ENCODE results near the gene EYA2. TPM values are rescaled to one million over a fixed set of nuclear protein-coding genes. Genes with fewer than 3 reads are reported as not detected.

Gene EYA2
- total and polyA plus RNA-seq, 2 donors (not counting 1 experiment from before 2014, with no cell fraction given), result 1.1 to 2.8 TPM

DNA sequence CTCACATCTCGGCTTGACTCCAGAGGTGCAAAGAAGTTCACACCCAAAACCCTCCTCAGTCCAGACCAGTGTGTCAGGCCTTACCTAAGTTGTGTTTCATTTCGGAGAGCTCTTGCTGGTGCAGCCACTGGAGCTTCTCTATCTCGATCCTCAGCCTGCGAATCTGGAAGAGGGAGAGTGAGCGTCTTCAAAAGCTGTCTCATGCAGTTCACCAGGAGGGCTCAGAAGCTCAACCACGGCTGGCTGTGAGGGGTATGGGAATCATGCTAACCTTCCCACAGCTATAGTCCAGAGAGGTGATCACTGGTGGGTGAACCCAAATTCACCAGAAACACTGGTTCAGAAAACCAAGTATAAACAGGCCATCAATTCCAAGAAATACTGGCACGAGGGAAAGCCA lies 332.5 kb downstream of the EYA2 start:
- Histone ChIP-seq H2AFZ (ENCODE audit: insufficient read depth, low read depth, low read length, poor library complexity, severe bottlenecking) (no peak overlapping the region), H3K36me3 (replicated peaks in 1 of 2; ENCODE audit: control extremely low read depth in 1 of 2, control insufficient read depth in 1 of 2, extremely low read depth in 1 of 2, insufficient read depth in 2 of 2, low read length in 1 of 2) (peaks cover 29 to 83% of the 10 kb centered on the region in 2 experiments), H3K9ac (ENCODE audit: low read length) (no peak overlapping the region), H3K4me1 (ENCODE audit: control insufficient read depth in 2 of 2, insufficient read depth in 2 of 2, low read length in 2 of 2) (no peaks in the 10 kb centered on the region), H4K20me1 (ENCODE audit: control insufficient read depth, insufficient read depth, low read length, poor library complexity, severe bottlenecking) (peaks cover 6% of the 10 kb centered on the region), H3K9me3 (ENCODE audit: control extremely low read depth in 1 of 3, control insufficient read depth in 2 of 3, insufficient read depth in 1 of 3, low read length in 2 of 3) (no peaks in the 10 kb centered on the region), H3K79me2 (ENCODE audit: control insufficient read depth, insufficient read depth, low read length) (peaks cover 16% of the 10 kb centered on the region), H3K27me3 (replicated peaks in 1 of 4; ENCODE audit: control extremely low read depth in 1 of 4, control insufficient read depth in 3 of 4, insufficient read depth in 4 of 4, low read length in 3 of 4) (no peaks in the 10 kb centered on the region), H3K27ac (ENCODE audit: low read length in 2 of 2) (no peak overlapping the region), H3K4me3 (ENCODE audit: control extremely low read depth in 1 of 5, extremely low read depth in 1 of 5, insufficient read depth in 1 of 5, low read depth in 2 of 5, low read length in 4 of 5) (no peak overlapping the region), H3K4me2 (replicated peaks; ENCODE audit: low read depth, low read length, poor library complexity, severe bottlenecking) (no peak overlapping the region)
- ATAC-seq (ENCODE audit: low read depth) (no peak), DNase-seq (no peak)
- ChIA-PET POLR2A (interaction anchor here (0.7 kb wide), 1 partner anchor 11 kb away, joined by 3 read pairs; no protein-coding TSS in a partner anchor), CTCF (interaction anchor here (1.1 kb wide), 1 partner anchor 45 kb away, joined by 3 read pairs; no protein-coding TSS in a partner anchor)
- H3K27me3 Mint-ChIP-seq, result no peaks in the 10 kb centered on the region
- no peaks in the 10 kb centered on the region for H3K9me3 Mint-ChIP-seq (ENCODE audit: insufficient read depth)
- no peaks in the 10 kb centered on the region for H3K4me1 Mint-ChIP-seq
- 100% methylated on average over 3 of the region's 7 CpGs for WGBS (ENCODE audit: insufficient coverage)
- TF ChIP-seq EZH2 (IDR thresholded peaks at IDR 0.05; ENCODE audit: borderline replicate concordance, insufficient read depth, low read depth, low read length, poor library complexity, severe bottlenecking), result no peak
- TF ChIP-seq, protein P1, sequence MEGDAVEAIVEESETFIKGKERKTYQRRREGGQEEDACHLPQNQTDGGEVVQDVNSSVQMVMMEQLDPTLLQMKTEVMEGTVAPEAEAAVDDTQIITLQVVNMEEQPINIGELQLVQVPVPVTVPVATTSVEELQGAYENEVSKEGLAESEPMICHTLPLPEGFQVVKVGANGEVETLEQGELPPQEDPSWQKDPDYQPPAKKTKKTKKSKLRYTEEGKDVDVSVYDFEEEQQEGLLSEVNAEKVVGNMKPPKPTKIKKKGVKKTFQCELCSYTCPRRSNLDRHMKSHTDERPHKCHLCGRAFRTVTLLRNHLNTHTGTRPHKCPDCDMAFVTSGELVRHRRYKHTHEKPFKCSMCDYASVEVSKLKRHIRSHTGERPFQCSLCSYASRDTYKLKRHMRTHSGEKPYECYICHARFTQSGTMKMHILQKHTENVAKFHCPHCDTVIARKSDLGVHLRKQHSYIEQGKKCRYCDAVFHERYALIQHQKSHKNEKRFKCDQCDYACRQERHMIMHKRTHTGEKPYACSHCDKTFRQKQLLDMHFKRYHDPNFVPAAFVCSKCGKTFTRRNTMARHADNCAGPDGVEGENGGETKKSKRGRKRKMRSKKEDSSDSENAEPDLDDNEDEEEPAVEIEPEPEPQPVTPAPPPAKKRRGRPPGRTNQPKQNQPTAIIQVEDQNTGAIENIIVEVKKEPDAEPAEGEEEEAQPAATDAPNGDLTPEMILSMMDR (IDR thresholded peaks at IDR 0.05), result no peak
- no peak overlapping the region for H3K27ac Mint-ChIP-seq
- H3K4me3 Mint-ChIP-seq, result no peak overlapping the region
- intact Hi-C loops (cut with micrococcal nuclease), result no loop called here

DNA sequence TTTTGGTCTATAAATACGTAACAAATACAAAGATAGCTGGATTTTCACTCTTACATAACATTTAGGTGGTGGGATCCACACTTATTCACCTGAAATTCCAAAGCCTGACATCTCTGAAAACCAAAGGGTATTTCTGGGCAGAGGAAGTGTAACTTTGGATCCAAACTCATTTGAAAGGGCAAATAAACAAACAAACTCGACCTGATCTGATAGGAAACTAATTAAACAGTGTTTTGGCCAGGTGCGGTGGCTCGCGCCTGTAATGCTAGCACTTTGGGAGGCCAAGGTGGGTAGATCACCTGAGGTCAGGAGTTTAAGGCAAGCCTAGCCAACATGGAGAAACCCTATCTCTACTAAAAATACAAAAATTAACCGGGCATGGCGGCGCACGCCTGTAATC lies 332.9 kb downstream of the EYA2 start:
- no peaks in the 10 kb centered on the region for H3K27me3 ChIP-seq (replicated peaks in 1 of 4; ENCODE audit: control extremely low read depth in 1 of 4, control insufficient read depth in 3 of 4, insufficient read depth in 4 of 4, low read length in 3 of 4)
- H3K9ac ChIP-seq (ENCODE audit: low read length), result no peak overlapping the region
- H3K4me3 Mint-ChIP-seq, result no peak overlapping the region
- ATAC-seq (ENCODE audit: low read depth) (no peak), DNase-seq (no peak)
- H3K4me2 ChIP-seq (replicated peaks; ENCODE audit: low read depth, low read length, poor library complexity, severe bottlenecking), result no peak overlapping the region
- no peak overlapping the region for H3K27ac ChIP-seq (ENCODE audit: low read length in 2 of 2)
- H4K20me1 ChIP-seq (ENCODE audit: control insufficient read depth, insufficient read depth, low read length, poor library complexity, severe bottlenecking), result peaks cover 6% of the 10 kb centered on the region
- CTCF ChIA-PET, result no interaction called here
- intact Hi-C loops (cut with micrococcal nuclease), result no loop called here
- H2AFZ ChIP-seq (ENCODE audit: insufficient read depth, low read depth, low read length, poor library complexity, severe bottlenecking), result no peak overlapping the region
- no peaks in the 10 kb centered on the region for H3K4me1 ChIP-seq (ENCODE audit: control insufficient read depth in 2 of 2, insufficient read depth in 2 of 2, low read length in 2 of 2)
- POLR2A ChIA-PET, result interaction anchor here (0.7 kb wide), 1 partner anchor 11 kb away, joined by 3 read pairs; no protein-coding TSS in a partner anchor
- H3K9me3 Mint-ChIP-seq (ENCODE audit: insufficient read depth), result no peaks in the 10 kb centered on the region
- H3K79me2 ChIP-seq (ENCODE audit: control insufficient read depth, insufficient read depth, low read length), result peaks cover 15% of the 10 kb centered on the region
- no peak overlapping the region for H3K27ac Mint-ChIP-seq
- TF ChIP-seq EZH2 (IDR thresholded peaks at IDR 0.05; ENCODE audit: borderline replicate concordance, insufficient read depth, low read depth, low read length, poor library complexity, severe bottlenecking), result no peak
- TF ChIP-seq, protein P1 (IDR thresholded peaks at IDR 0.05), result no peak
- no peaks in the 10 kb centered on the region for H3K4me1 Mint-ChIP-seq
- no CpG with 5 or more reads among the region's 9 CpGs for WGBS (ENCODE audit: insufficient coverage)
- no peaks in the 10 kb centered on the region for H3K9me3 ChIP-seq (ENCODE audit: control extremely low read depth in 1 of 3, control insufficient read depth in 2 of 3, insufficient read depth in 1 of 3, low read length in 2 of 3)
- H3K27me3 Mint-ChIP-seq, result no peaks in the 10 kb centered on the region
- peaks cover 30 to 84% of the 10 kb centered on the region in 2 experiments for H3K36me3 ChIP-seq (replicated peaks in 1 of 2; ENCODE audit: control extremely low read depth in 1 of 2, control insufficient read depth in 1 of 2, extremely low read depth in 1 of 2, insufficient read depth in 2 of 2, low read length in 1 of 2)
- no peak overlapping the region for H3K4me3 ChIP-seq (ENCODE audit: control extremely low read depth in 1 of 5, extremely low read depth in 1 of 5, insufficient read depth in 1 of 5, low read depth in 2 of 5, low read length in 4 of 5)

Data from B cell (primary cell).